Stimulated activated CD8-positive, alpha-beta memory T cell treated with anti-CD3 and anti-CD28 coated beads, Interleukin-4, amount 100 ng/mL, for 48 hours (primary cell): ENCODE results near the gene SUGP1.
"Not testable (repeated sequence)": the region's sequence is repeated elsewhere in the genome, so short reads cannot be mapped to it uniquely, and the experiment has no call there.

Source experiments
- DNase-seq: peaks from one replicate; pipeline ENCODE4 v3.0.0-alpha.2; 2020

Gene SUGP1

DNA sequence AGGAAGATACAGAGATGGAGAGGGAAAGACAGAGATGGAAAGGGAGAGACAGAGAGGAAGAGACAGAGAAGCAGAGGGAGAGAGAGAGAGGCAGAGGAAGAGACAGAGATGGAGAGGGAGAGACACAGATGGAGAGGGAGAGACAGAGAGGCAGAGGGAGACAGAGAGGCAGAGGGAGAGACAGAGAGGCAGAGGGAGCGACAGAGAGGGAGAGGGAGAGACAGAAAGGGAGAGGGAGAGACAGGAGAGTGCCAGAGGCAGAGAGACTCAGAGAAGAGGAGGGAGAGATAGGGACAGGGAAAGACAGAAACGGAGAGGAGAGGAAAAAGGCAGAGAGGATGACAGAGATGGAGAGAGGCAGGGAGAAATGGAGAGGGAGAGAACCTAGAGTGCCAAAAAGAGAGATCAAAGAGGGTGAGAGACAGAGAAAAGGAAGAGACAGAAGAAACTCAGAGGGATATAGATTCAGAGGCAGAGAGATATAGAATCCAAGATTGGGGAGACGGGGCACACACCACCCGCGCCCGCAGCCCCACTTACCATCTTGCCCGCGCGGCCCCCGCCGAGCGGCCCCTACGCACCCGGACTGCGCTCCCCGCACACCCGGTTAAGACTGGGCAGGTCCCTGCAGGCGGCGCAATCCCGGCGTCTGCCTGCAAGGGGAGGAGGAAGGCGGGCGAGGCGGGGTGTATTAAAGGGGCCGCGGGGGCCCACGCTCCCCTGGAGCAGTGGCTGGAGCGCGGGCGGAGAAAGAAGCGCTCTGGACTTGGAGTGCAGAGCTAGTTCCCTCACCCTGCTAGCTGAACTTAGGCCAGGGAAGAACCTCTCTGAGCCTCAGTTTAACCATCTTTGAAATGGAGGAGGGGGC, 57.9 kb downstream of the SUGP1 start:
- DNase-seq, result no peak

DNA sequence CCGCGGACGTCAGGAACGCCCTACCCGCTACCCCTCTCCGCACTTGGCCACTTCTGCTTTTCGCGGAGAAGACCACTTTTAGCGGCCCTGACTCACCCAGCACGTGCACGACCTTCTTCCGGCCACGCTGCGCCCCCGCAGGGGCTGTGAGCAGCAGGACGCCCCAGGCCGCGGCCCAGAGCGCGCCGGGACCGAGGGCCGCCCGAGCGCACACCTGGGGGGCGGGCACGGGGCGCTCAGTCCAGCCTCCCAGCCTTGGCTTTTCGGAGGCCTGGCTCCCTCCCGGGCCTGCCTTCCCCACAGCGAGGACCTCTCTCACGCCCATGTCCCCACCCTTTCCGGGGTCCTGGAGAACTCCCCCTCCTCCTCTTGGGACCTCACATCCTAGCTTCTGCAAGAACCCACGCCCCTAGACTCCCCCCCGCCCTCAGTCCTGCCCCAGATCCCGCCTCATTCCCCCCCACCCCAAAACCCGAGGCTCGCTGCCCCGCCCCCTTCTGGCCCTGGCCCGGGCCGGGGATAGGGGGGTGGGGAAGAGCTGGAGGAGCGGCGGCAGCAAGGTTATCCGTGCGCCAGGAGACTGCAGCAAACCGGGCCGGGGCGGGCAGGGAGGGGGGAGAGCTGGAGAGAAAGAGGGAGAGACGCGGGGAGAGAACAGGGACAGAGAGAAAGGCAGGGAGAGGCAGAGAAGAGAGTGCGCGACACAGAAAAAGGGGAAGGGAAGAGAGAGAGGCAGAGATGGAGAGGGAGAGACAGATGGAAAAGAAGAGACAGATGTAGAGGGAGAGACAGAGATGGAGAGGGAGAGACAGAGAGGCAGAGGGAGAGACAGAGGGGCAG, 58.7 kb downstream of the SUGP1 start:
- DNase-seq, result no peak

DNA sequence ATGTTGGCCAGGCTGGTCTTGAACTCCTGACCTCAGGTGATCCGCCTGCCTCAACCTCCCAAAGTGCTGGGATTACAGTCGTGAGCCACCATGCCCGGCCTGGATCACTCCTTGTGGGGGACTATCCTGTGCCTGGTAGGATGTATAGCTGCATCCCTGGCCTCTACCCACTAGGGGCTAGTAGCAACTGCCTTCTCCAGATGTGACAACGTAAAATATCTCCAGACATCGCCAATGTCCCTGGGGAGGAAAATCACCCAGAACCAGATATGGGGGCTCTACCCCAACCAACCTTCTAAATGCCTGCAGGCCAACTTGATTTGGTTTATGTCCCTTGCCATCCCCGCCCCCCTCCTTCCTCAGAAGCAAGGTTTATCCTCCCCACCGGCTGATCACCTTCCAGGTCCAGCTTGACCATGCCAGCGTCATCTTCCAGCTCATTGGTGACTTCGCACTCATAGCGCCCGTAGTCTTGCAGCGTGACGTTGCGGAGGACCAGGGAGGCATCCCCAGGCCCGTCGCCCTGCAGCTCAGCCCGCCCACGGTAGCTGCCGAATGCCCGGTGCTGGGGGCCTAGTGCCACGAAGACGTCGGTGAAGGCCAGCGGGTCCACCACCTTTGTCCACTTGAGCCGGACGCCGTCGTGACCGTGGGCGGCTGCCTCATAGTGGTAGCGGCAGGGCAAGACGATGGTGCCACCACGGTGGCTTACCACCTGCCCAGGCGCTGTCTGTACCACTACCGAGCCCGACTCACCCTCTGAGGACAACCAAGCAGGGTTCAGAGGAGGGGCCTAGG, 59.7 kb downstream of the SUGP1 start:
- DNase-seq, result no peak

DNA sequence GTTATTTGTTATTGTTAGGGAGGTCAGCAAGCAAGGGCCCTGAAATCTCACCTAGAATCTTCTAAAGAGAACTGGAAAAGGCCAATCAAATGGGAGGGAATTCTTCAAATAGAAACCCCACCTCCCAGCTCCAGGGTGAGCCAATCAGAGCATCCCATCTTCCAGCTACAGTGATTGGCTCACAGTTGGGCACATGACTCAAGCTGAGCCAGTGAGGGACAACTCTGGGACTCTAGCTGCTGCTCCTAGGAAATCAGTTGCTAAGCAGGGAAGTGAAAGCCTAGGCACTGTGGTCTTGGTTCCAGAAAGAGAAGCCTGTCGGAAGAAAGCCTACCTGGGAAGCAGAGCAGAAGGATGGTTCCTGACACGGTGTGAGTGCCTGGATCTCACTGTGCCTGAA, 60.6 kb downstream of the SUGP1 start:
- DNase-seq, result no peak

DNA sequence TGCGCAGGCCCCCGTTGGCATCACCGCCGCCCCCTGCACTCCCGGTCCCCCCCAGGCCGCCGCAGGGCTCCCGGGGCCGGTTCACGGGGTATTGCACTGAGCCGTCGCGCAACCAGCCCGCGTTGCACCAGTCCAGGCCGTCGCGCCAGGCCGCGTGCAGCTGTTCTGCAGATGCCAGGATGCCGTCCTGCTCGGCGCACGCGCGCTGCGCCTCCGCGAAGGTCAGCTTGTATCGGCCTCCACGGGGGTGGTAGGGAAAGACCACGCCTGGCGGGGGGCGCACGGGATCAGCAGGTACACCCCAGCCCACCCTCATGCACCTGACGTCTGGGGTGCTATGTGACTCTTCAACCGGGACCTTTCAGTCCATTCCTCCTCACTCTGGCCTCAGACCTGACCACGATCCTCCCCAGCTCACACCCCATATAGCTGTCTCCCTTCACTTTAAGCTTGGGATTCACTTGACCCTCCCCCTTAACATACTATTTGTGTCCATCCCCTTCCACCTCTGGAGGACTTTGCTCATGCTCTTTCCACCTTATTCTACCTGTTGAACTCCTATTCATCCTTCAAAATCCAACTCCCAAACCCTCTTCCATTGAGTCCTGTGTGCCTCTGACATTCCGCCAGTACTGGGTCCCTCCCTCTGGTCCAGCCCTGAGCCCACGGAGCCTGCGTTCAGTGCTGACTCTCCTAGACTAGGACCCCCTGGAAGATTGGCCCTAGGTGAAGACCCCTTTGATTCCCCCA, 61.5 kb downstream of the SUGP1 start:
- no peak for DNase-seq

DNA sequence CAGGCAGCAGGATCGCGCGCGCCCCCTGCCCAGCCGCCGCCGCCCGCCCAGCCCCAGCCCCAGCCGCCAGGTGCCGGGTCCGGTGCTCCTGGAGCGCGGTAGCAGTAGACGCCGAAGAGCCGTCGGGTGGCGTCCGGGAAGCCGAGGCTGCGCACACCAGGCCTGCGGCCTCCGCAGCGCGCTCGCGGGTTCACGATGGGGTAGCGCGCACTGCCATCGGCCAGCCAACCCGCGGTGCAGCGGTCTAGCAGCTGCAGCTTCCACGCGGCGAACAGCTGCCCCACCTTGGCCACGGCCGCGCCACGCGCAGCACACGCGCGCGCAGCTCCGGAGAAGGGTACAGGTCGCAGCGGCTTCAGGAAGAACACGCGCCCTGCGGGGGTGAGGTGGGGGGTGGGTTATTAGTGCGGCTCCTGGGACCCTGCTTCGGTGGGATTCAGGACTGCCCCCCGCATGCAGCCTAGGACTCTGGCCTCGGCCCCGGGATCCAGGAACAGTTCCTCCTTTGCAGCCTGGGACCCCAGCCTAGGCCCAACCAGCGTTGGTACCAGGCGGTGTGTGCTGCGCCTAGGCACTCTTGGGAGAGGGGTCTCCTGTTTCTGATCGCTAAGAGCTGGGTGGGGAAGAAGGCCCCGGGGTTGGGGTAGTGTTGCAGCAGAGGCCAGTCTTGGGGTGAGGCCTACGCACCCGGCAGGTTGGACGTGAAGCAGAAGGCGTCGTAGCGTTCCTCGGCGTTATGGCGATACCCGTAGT, 62.3 kb downstream of the SUGP1 start:
- DNase-seq, result no peak

DNA sequence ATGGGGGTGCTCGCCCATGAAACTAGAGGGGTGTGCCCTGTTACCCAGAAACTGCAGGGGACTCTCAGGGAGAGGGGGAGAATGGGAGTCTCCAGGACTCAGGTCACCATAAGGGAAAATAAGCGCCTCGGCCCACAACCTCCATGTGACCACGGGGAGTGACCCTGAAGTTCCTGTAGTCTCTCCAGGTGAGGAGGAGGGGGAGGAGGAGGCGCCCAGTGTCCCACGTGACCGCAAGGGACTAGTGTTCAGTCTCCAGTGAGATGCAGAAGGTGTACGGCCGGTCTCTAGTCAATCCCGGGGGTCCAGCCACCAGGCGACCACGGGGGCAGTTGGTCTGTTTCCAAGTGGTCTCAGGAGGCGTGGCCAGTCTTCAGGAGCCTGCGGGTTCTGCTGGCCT, 63.2 kb downstream of the SUGP1 start:
- DNase-seq, result no peak

DNA sequence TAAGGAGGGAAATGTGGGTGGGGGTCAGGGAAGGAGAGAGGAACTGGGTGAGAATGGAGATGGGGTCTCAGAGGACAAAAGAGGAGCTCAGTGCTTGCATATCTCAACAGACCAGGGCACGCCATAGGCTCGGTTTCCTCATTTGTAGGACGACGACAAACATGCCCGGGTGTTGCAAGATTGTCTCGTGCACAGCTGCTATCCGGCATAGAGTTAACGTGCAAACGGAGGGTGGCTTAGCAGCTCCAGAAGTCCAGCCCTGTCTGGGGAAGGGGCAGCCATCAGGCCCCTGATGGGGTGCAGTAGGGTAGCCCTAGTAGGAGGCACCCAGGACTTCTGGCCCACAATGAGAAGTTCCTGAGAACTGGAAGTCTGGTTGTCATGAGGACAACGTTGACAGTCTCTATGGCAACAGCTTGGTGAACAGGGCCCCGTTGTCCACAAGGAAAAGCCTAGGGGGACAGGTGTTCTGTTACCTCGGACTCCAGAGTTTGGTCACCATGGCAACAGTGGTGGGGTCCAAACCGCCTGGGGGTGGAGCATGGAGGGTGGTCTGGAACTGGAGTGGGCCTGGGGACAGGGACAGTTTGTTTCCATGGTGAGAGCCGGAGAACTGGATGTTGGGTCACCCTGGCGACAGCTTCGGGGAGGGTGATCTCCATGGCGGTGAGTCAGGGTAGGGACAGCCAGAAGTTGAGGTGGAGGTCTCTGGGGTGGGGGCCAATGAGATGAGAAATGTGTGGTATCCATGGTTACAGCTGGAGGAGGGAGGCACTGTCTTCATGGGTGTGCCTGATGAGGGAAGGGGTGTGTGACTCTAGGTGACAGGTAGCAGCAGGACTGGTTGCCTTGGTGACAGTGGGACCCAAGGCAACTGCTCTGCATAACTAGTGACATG, 64.0 kb downstream of the SUGP1 start:
- no peak for DNase-seq

DNA sequence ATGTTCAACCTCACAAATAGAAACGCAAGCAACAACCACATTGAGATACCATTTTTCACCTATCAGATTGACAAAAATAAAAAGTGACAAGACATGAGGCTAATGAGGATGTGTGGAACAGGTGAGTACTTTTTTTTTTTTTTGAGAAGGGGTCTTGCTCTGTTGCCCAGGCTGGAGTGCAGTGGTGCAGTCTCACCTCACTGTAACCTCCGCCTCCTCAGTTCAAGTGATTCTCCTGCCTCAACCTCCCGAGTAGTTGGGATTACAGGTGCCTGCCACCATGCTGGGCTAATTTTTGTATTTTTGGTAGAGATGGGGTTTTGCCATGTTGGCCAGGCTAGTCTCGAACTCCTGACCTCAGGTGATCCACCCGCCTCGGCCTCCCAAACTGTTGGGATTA, 66.9 kb downstream of the SUGP1 start:
- DNase-seq, result not testable (repeated sequence)

DNA sequence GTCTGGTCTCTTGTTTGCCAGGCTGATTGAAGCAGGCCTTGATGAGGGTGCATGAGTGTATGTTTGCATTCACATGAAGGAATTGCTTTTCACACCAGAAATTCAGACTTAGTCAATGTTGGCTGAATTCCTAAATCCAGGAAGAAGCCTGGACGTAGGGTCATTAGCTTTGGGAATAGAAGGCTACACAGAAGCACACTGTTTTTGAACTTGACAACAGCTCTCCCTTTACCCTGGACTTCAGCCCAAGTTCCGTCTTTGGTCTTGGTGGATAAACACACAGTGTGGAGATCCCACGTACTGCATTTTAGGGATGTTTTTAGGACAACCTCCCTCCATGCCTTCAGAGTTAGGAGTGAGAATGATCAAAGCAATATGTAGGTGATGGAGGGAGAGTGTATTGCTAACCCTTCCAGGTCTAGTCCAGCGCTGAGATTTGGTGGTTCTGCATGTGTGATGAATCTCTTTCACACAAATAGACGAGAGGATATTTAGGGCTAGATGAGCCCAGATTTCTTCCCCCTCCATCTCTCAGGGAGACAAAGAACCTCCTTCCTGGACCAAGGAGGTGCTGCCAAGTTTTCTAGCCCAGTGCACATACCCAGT, 70.0 kb downstream of the SUGP1 start:
- DNase-seq, result no peak

DNA sequence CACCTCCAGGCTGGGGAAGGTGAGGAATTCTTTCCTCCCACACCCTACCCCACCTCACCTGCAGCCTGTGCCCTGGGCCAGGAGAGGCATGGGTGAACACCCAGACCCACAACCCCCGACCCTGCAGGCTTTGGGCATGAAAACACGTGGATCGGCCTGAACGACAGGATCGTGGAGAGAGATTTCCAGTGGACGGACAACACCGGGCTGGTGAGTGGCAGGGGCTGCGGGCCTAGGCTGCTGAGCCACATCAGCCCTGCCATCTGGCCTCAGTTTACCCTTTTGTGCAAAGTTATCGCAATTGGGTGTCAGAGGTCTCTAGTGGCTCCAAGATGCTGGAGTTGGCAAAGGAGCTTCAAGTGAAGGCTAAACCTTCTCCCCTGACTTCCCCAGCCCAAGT, 79.8 kb downstream of the SUGP1 start:
- DNase-seq, result no peak

DNA sequence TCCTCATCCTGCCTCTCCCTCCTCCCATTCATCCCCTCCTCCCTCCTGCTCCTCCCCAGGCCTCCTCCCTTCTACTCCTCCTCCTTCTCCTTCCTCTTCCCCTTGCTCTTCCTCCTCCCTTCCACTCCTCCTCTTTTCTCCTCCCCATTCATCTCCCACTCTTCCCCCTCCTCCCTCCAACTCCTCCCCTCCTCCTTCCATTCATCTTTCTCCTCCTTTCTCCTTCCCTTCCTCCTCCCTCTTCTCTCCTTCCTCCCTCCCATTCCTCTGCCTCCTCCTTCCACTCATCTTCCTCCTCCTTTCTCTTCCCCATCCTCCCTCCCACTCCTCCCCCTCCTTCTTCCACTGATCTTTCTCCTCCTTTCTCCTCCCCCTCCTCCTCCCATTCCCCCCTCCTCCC, 80.6 kb downstream of the SUGP1 start:
- DNase-seq, result no peak

DNA sequence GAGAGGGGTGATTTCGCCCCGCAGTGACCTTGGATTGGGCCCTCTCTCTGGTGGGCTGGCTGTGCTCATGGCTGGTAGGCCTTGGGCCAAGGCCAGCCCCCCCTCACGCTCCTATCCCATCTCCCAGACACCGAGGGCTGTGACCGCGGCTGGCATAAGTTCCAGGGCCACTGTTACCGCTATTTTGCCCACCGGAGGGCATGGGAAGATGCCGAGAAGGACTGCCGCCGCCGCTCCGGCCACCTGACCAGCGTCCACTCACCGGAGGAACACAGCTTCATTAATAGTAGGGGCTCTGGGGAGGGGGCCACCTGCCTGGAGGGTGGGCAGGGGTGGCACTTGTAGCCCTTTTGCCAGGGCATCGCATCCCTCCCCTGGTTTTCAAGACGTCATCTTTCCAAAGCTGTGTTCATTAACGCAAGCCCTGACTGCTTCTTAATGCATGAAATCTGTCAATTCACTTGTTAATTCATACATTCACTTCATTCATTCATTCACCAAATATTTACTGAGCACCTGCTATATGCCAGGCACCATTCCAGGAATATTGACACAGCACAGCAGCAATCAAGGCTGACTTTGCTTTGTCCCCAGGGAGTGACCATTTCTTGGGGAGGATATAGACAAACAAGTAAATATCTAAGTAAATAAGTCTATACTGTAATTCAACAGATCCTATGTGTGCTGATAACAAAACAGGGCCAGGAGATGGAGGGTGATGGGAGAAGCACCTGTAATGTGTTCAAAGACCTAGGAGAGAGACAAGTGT, 82.0 kb downstream of the SUGP1 start:
- DNase-seq, result no peak

DNA sequence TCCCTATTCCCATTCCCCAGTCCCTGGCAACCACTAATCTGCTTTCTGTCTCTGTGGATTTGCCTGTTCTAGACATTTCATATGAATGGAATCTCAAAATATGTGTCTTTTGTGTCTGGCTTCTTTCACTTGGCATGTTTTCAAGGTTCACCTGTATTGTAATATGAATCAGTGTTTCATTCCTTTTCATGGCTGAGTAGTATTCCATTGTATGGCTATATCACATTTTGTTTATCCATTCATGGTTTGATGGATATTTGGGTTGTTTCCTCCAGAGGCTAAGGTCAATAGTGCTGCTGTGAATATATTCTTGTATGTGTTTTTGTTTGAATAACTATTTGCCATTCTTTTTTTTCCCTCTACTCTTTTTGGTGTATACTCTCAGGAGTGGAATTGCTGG, 84.1 kb downstream of the SUGP1 start:
- DNase-seq, result no peak

DNA sequence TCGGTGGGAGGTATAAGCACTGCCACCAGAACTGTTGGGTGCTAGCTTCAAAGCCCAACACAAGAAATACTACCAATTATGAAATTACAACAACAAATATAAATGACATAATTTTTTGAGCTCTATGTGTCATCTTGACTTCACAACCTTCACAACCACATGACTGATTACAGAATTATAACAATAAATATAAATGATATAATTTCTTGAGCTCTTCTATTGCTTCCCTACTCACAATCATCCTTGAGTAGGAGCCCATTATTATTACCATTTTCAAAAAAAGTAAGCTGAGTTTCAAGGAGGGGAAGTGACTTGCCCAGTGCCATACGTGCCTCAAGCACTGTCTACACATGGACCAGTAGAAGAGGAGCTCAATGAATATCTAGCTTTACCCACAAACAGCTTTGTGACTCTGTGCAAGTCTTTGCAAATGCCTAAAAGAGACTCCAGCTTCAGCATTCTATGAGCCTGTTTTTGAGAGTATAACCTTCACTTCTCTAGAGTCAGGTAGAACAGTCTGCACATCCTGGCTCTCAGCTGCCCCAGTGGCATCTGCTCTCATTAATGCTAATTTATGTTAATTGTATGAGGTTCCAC, 86.0 kb downstream of the SUGP1 start:
- DNase-seq, result no peak

DNA sequence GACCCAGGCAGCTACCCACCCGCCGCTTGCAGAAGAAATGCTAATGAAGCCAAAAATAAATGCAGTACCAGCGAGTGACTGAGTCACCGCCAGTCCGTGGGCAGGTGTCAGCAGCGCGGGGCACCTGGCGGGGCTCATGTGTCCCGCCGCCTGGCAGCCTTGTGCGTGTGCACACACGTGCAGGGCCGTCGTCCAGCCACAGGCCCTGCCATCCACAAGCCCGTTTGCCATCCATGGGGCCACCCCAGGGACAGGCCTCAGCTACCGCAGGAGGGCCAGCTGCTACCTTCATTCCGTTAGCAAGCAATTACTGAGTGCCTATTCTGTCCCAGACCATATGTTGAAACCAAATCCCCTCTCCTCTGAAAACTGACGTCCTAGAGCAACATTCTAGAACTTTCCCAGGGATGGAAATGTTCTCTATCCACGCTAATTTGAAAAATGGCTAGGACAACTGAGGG, 88.0 kb downstream of the SUGP1 start:
- DNase-seq, result no peak

DNA sequence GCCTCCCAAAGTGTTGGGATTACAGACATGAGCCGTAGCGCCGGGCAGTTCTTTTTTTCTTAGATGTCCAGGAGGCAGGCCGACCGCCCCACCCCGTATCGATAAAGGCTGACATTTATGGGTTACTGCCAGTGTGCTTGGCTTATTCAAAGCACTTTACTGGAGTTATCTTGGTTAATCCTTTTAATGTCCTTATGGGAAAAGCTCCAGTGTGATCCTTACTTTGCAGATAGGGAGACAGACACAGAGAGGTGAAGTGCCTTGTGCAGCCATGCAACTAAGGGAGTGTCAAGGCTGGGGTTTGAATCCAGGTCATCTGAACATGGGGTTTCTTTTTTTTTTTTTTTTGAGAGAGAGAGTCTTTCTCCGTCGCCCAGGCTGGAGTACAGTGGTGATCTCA, 89.3 kb downstream of the SUGP1 start:
- DNase-seq, result no peak

DNA sequence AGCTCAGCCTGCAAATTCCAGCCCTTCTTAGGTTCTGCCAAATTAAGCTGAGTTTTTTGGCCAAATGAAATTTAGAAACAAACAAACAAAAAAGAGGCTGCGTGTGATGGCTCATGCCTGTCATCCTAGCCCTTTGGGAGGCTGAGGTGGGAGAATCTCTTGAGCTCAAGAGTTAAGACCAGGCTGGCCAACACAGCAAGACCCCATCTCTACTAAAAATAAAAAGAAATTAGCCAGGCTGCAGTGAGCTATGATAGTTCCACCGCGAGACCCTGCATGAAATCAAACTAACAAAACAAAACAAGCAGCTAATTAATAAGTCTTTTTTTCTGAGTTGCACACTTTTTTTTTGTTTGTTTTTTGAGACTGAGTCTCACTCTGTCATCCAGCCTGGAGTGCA, 90.6 kb downstream of the SUGP1 start:
- no peak for DNase-seq

DNA sequence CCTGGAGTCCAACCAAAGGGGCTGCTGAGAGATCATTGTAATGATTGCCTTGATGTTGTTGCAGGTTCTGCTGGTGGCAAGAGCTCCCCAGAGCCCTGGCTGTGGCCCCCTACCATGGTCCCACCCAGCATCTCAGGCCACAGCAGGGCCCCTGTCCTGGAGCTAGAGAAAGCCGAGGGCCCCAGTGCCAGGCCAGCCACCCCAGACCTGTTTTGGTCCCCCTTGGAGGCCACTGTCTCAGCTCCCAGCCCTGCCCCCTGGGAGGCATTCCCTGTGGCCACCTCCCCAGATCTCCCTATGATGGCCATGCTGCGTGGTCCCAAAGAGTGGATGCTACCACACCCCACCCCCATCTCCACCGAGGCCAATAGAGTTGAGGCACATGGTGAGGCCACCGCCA, 93.1 kb downstream of the SUGP1 start:
- no peak for DNase-seq
